Ectodermal cell (in vitro differentiated cells): ENCODE measurements around the gene CDX2.

Experiments used
- H3K27ac ChIP-seq: 2 replicates; pipeline ENCODE4 v1.7.0; 2013; ENCODE audit warnings: mild to moderate bottlenecking, low read depth, low read length; ENCODE audit not compliant: insufficient read depth, poor library complexity, severe bottlenecking
- H3K27me3 ChIP-seq: 2 replicates; pipeline ENCODE4 v1.7.0; 2013; ENCODE audit warnings: mild to moderate bottlenecking, low read length; ENCODE audit not compliant: insufficient read depth, control insufficient read depth, poor library complexity, severe bottlenecking
- H3K36me3 ChIP-seq: one replicate; pipeline ENCODE4 v1.7.0; 2013; ENCODE audit warnings: low read length; ENCODE audit not compliant: control insufficient read depth, insufficient read depth
- H3K4me1 ChIP-seq: one replicate; pipeline ENCODE4 v1.7.0; 2013; ENCODE audit warnings: low read length; ENCODE audit not compliant: control insufficient read depth, insufficient read depth
- H3K4me3 ChIP-seq: 2 replicates; pipeline ENCODE4 v1.7.0; 2013; ENCODE audit warnings: low read depth, low read length, control low read depth; ENCODE audit not compliant: insufficient read depth
- H3K9me3 ChIP-seq: 2 replicates; pipeline ENCODE4 v1.7.0; 2013; ENCODE audit warnings: mild to moderate bottlenecking, low read length, moderate library complexity; ENCODE audit not compliant: control insufficient read depth
- WGBS, 2 experiments: methylation state at CpG; one replicate each; pipeline ENCODE4 v1.1.7; 2013; ENCODE audit warnings: missing lambda C conversion rate in 2 of 2; 5-methylcytosine and 5-hydroxymethylcytosine counted together

CDX2 gene

GRCh38 chr13:28000567-28000966 lies 31.5 kb upstream of the CDX2 start:
- H3K4me3 ChIP-seq = no peak overlapping the region
- 51 to 54% methylated on average over 5 of the region's 5 CpGs for WGBS, 2 experiments
- H3K27me3 ChIP-seq = no peaks in the 10 kb centered on the region
- no peak overlapping the region for H3K27ac ChIP-seq
- no peaks in the 10 kb centered on the region for H3K36me3 ChIP-seq
- H3K9me3 ChIP-seq = no peaks in the 10 kb centered on the region
- no peaks in the 10 kb centered on the region for H3K4me1 ChIP-seq

- no peaks in the 10 kb centered on the region for H3K4me1 ChIP-seq
- H3K27ac ChIP-seq = no peak overlapping the region
- H3K27me3 ChIP-seq = no peaks in the 10 kb centered on the region
- WGBS, 2 experiments = 30 to 32% methylated on average over 7 of the region's 7 CpGs
- H3K4me3 ChIP-seq = no peak overlapping the region
- H3K36me3 ChIP-seq = no peaks in the 10 kb centered on the region
- H3K9me3 ChIP-seq = no peaks in the 10 kb centered on the region
Observed at GRCh38 chr13:27997904-27998522, 28.9 kb upstream of the CDX2 start.

GRCh38 chr13:27991881-27992280 lies 22.8 kb upstream of the CDX2 start:
- Histone ChIP-seq H3K4me1 (no peaks in the 10 kb centered on the region), H3K27me3 (peaks cover 29% of the 10 kb centered on the region)
- WGBS, 2 experiments = 88 to 92% methylated on average over 6 of the region's 6 CpGs

GRCh38 chr13:27988520-27988919 lies 19.4 kb upstream of the CDX2 start, which contains the start of gene URAD:
TSS of gene URAD (minus strand) at chr13:27988693. CDS start at chr13:27988637, 56 bp downstream.
- Histone ChIP-seq H3K4me3 (no peak within 1 kb of the TSS), H3K27me3 (peaks cover 61% of the 10 kb centered on the region), H3K9me3 (no peaks in the 10 kb centered on the region), H3K4me1 (no peaks in the 10 kb centered on the region), H3K27ac (no peak within 1 kb of the TSS), H3K36me3 (no peaks in the 10 kb centered on the region)
- 88% methylated on average over 11 of the region's 11 CpGs for WGBS, 2 experiments

More at GRCh38 chr13:27991881-27992280, 22.8 kb upstream of the CDX2 start:
- Histone ChIP-seq H3K27ac (no peak overlapping the region), H3K4me3 (no peak overlapping the region), H3K36me3 (no peaks in the 10 kb centered on the region), H3K9me3 (no peaks in the 10 kb centered on the region)

GRCh38 chr13:27985600-27985999 lies 16.5 kb upstream of the CDX2 start:
- 100% methylated on average over 1 of the region's 1 CpG; no CpG with 5 or more reads in 1 of the 2 experiments for WGBS, 2 experiments
- Histone ChIP-seq H3K4me3 (no peak overlapping the region), H3K4me1 (no peaks in the 10 kb centered on the region), H3K27me3 (peaks cover 86% of the 10 kb centered on the region), H3K27ac (no peak overlapping the region), H3K36me3 (no peaks in the 10 kb centered on the region), H3K9me3 (no peaks in the 10 kb centered on the region)

- peaks cover 5% of the 10 kb centered on the region for H3K4me1 ChIP-seq
- 67 to 77% methylated on average over 2 of the region's 2 CpGs for WGBS, 2 experiments
- H3K36me3 ChIP-seq = no peaks in the 10 kb centered on the region
- no peak overlapping the region for H3K27ac ChIP-seq
- no peak overlapping the region for H3K4me3 ChIP-seq
- no peaks in the 10 kb centered on the region for H3K9me3 ChIP-seq
- H3K27me3 ChIP-seq = peaks cover 98% of the 10 kb centered on the region
Observed at GRCh38 chr13:27982361-27982760, 13.2 kb upstream of the CDX2 start.

- Histone ChIP-seq H3K4me3 (no peak overlapping the region), H3K9me3 (no peaks in the 10 kb centered on the region), H3K27me3 (peaks cover 98% of the 10 kb centered on the region), H3K36me3 (no peaks in the 10 kb centered on the region), H3K4me1 (peaks cover 5% of the 10 kb centered on the region), H3K27ac (no peak overlapping the region)
- WGBS, 2 experiments = 27 to 28% methylated on average over 10 to 11 of the region's 11 CpGs
Observed at GRCh38 chr13:27981006-27981708, 12.0 kb upstream of the CDX2 start.

- no peaks in the 10 kb centered on the region for H3K9me3 ChIP-seq
- H3K4me1 ChIP-seq = peaks cover 5% of the 10 kb centered on the region
- H3K27me3 ChIP-seq = peaks cover 98% of the 10 kb centered on the region
- no peaks in the 10 kb centered on the region for H3K36me3 ChIP-seq
- no peak overlapping the region for H3K27ac ChIP-seq
- WGBS, 2 experiments = 2% methylated on average over 54 of the region's 54 CpGs
- no peak overlapping the region for H3K4me3 ChIP-seq
Observed at GRCh38 chr13:27980280-27980998, 11.3 kb upstream of the CDX2 start.

- Histone ChIP-seq H3K4me3 (no peak overlapping the region), H3K9me3 (no peaks in the 10 kb centered on the region), H3K27ac (no peak overlapping the region), H3K36me3 (no peaks in the 10 kb centered on the region), H3K27me3 (peaks cover 100% of the 10 kb centered on the region), H3K4me1 (peaks cover 5% of the 10 kb centered on the region)
- WGBS, 2 experiments = 8 to 10% methylated on average over 15 of the region's 15 CpGs
Observed at GRCh38 chr13:27979765-27980279, 10.7 kb upstream of the CDX2 start.
